Aorta (tissue), 5 donors: ENCODE measurements around the gene ACKR1. TPM values are rescaled to one million over a fixed set of nuclear protein-coding genes. Genes with fewer than 3 reads are reported as not detected.

Source experiments
- ATAC-seq: fragments of 200-7000 bp; cut with Tn5 transposase; one replicate; pipeline ENCODE4 v1.9.1; 2022; ENCODE audit warnings: moderate library complexity; ENCODE audit not compliant: low FRiP score
- DNase-seq, 2 donors: peaks; one replicate each; pipeline ENCODE4 v3.0.0-alpha.2; 2020
- H3K27ac ChIP-seq, 2 donors: one replicate each; pipeline ENCODE4 v1.5.1; 2013; ENCODE audit warnings: low read length in 2 of 2, mild to moderate bottlenecking in 2 of 2, moderate library complexity in 2 of 2, control low read depth in 1 of 2, inconsistent platforms in 1 of 2, low read depth in 1 of 2
- H3K27me3 ChIP-seq, 2 donors: one replicate each; pipeline ENCODE4 v1.6.1; 2013; ENCODE audit warnings: control low read depth in 1 of 2, low read length in 1 of 2, mild to moderate bottlenecking in 1 of 2, moderate library complexity in 1 of 2; ENCODE audit not compliant: insufficient read depth in 2 of 2, control insufficient read depth in 1 of 2
- H3K36me3 ChIP-seq, 2 donors: one replicate each; pipeline ENCODE4 v1.6.1; 2013; ENCODE audit warnings: control low read depth in 1 of 2, low read length in 1 of 2, mild to moderate bottlenecking in 1 of 2; ENCODE audit not compliant: insufficient read depth in 2 of 2, control insufficient read depth in 1 of 2
- H3K4me1 ChIP-seq, 2 donors: one replicate each; pipeline ENCODE4 v1.6.1; 2013; ENCODE audit warnings: low read length in 2 of 2, control low read depth in 1 of 2, mild to moderate bottlenecking in 1 of 2, moderate library complexity in 1 of 2; ENCODE audit not compliant: insufficient read depth in 2 of 2, control insufficient read depth in 1 of 2
- H3K4me3 ChIP-seq, 2 donors: one replicate each; pipeline ENCODE4 v1.5.1; 2013; ENCODE audit warnings: low read length in 2 of 2, control low read depth in 1 of 2, mild to moderate bottlenecking in 1 of 2
- H3K9me3 ChIP-seq: one replicate; pipeline ENCODE4 v1.6.1; 2013; ENCODE audit warnings: mild to moderate bottlenecking, low read length; ENCODE audit not compliant: control insufficient read depth
- WGBS, 2 donors: extraction: QIAGEN DNeasy Blood & Tissue Kit; methylation state at CpG; one replicate each; pipeline ENCODE4 v1.1.7; 2013; 5-methylcytosine and 5-hydroxymethylcytosine counted together
- intact Hi-C, 2 donors: fragments of 100-400 bp; cut with DNase I; formaldehyde crosslinking; loops; one replicate each; pipeline versions ENCODE4 v1.14.2 to v1.15.0; 2022
- long read RNA-seq, 2 donors: library from polyadenylated mRNA; unstranded; transcript quantifications; one replicate each; pipeline ENCODE4 v2.0.0, GENCODE V29; 2020 to 2021
- polyA plus RNA-seq, 2 donors: library from polyadenylated mRNA; stranded (reverse); fragments of 200-250 nt; gene quantifications; one replicate each; pipeline ENCODE4 v1.2.3, GENCODE V29; 2013
- total RNA-seq, 2 donors: library from RNA; stranded (reverse); fragmentation: NEBNext Ultra II Directional; extraction: Animal tissue kit (Norgen Biotek cat#: 25700); gene quantifications; one replicate each; pipeline ENCODE4 v1.2.1, GENCODE V29; 2021
- donor health status: healthy with polysubstance abuse.
- donor health status: Bipolar disorder and iron deficiency.
- donor health status: DM: no; HTN: no; CAD: no.
- donor health status: DM: no; HTN: no; CAD: no.
- donor health status: DM: yes; HTN: yes; CAD: no.

Gene ACKR1
- total RNA-seq = 100 to 1,000 TPM; 153 to 226 TPM
- 1 to 10 TPM; 1.4 TPM for polyA plus RNA-seq
- long read RNA-seq, donor 1, transcript ACKR1-202 (2 exons, 2,008 nt) = major isoform, 297 of 327 reads
- long read RNA-seq, donor 1, transcript ACKR1-201 (1 exons, 1,242 nt) = minor isoform, 28 of 327 reads
- long read RNA-seq, donor 1, partial matches to known transcripts = 0 of 327 reads
- long read RNA-seq, donor 1, other reads (novel, unspliced or antisense) = 1 of 327 reads
- long read RNA-seq, donor 2, transcript ACKR1-202 (2 exons, 2,008 nt) = major isoform, 94 of 110 reads
- long read RNA-seq, donor 2, transcript ACKR1-201 (1 exons, 1,242 nt) = minor isoform, 16 of 110 reads
- long read RNA-seq, donor 2, partial matches to known transcripts = 0 of 110 reads
- long read RNA-seq, donor 2, other reads (novel, unspliced or antisense) = 0 of 110 reads

GRCh38 chr1:159204161-159205141 is at the start of gene ACKR1:
ACKR1 (plus strand) TSS chr1:159204875; CDS start chr1:159204960, 85 bp downstream.
- intact Hi-C loops = no loop called here
- Histone ChIP-seq H3K4me1 (no peaks in the 10 kb centered on the region), H3K27me3 (no peaks in the 10 kb centered on the region), H3K9me3 (no peaks in the 10 kb centered on the region), H3K36me3 (no peaks in the 10 kb centered on the region), H3K27ac (no peak within 1 kb of the TSS), H3K4me3 (no peak within 1 kb of the TSS)
- DNase-seq (no peak), ATAC-seq (peak; percentile 32)
- WGBS, 2 donors = 62 to 64% methylated on average over 13 of the region's 13 CpGs

GRCh38 chr1:159161001-159161718 is 43.5 kb upstream of the ACKR1 start:
- Histone ChIP-seq H3K4me1 (no peaks in the 10 kb centered on the region), H3K36me3 (no peaks in the 10 kb centered on the region), H3K27ac (no peak overlapping the region), H3K27me3 (no peaks in the 10 kb centered on the region), H3K9me3 (no peaks in the 10 kb centered on the region), H3K4me3 (no peak overlapping the region)
- DNase-seq = peak; percentile 82 to 85
- 0 to 2% methylated on average over 4 of the region's 4 CpGs for WGBS, 2 donors
- intact Hi-C loops = loop anchor here (2.0 to 5.0 kb wide), 3 partner anchors 36 to 51 kb away; no protein-coding TSS in a partner anchor
- peak; percentile 97 for ATAC-seq

- H3K27me3 ChIP-seq = no peaks in the 10 kb centered on the region
- DNase-seq (no peak), ATAC-seq (no peak)
- H3K36me3 ChIP-seq = no peaks in the 10 kb centered on the region
- no peak overlapping the region for H3K4me3 ChIP-seq
- no peaks in the 10 kb centered on the region for H3K4me1 ChIP-seq
- H3K9me3 ChIP-seq = no peaks in the 10 kb centered on the region
- intact Hi-C loops = loop anchor here (2.0 to 5.0 kb wide), 3 partner anchors 36 to 51 kb away; no protein-coding TSS in a partner anchor
- H3K27ac ChIP-seq = no peak overlapping the region
- 95 to 97% methylated on average over 1 of the region's 1 CpG for WGBS, 2 donors
These were observed 43.0 kb upstream of the ACKR1 start for GRCh38 chr1:159161719-159162026.

- Histone ChIP-seq H3K4me3 (no peak overlapping the region), H3K36me3 (no peaks in the 10 kb centered on the region), H3K4me1 (no peaks in the 10 kb centered on the region), H3K9me3 (no peaks in the 10 kb centered on the region), H3K27ac (no peak overlapping the region), H3K27me3 (no peaks in the 10 kb centered on the region)
- 77 to 78% methylated on average over 4 of the region's 4 CpGs for WGBS, 2 donors
- DNase-seq (no peak), ATAC-seq (no peak)
- intact Hi-C loops = loop anchor here (5.0 kb wide), 2 partner anchors 35 to 50 kb away; no protein-coding TSS in a partner anchor
These were observed 42.0 kb upstream of the ACKR1 start for GRCh38 chr1:159162516-159163265.

GRCh38 chr1:159163614-159164228 is 41.0 kb upstream of the ACKR1 start:
- 52 to 57% methylated on average over 9 of the region's 9 CpGs for WGBS, 2 donors
- Histone ChIP-seq H3K27me3 (no peaks in the 10 kb centered on the region), H3K36me3 (no peaks in the 10 kb centered on the region), H3K4me1 (no peaks in the 10 kb centered on the region), H3K9me3 (no peaks in the 10 kb centered on the region), H3K4me3 (no peak overlapping the region), H3K27ac (no peak overlapping the region)
- intact Hi-C loops = loop anchor here (5.0 kb wide), 2 partner anchors 34 to 49 kb away; no protein-coding TSS in a partner anchor
- ATAC-seq (no peak), DNase-seq (no peak)

GRCh38 chr1:159168043-159168442 is 36.6 kb upstream of the ACKR1 start:
- H3K27me3 ChIP-seq = peaks cover 0 to 4% of the 10 kb centered on the region in 2 donors
- no peaks in the 10 kb centered on the region for H3K36me3 ChIP-seq
- DNase-seq (no peak), ATAC-seq (no peak)
- no peaks in the 10 kb centered on the region for H3K4me1 ChIP-seq
- WGBS, 2 donors = 33 to 35% methylated on average over 4 of the region's 4 CpGs
- H3K9me3 ChIP-seq = peaks cover 1% of the 10 kb centered on the region
- no peak overlapping the region for H3K27ac ChIP-seq
- intact Hi-C loops = no loop called here
- H3K4me3 ChIP-seq = no peak overlapping the region

- intact Hi-C loops = no loop called here
- peaks cover 0 to 6% of the 10 kb centered on the region in 2 donors for H3K27me3 ChIP-seq
- DNase-seq = no peak
- H3K27ac ChIP-seq = no peak overlapping the region
- ATAC-seq = no peak
- WGBS, 2 donors = 67% methylated on average over 5 of the region's 5 CpGs
- no peaks in the 10 kb centered on the region for H3K4me1 ChIP-seq
- H3K4me3 ChIP-seq = no peak overlapping the region
- H3K9me3 ChIP-seq = peaks cover 1% of the 10 kb centered on the region
- H3K36me3 ChIP-seq = no peaks in the 10 kb centered on the region
These were observed 34.0 kb upstream of the ACKR1 start for GRCh38 chr1:159170639-159171038.
